Measurements from ENCODE around the gene TIAM2.

TIAM2 gene

DNA sequence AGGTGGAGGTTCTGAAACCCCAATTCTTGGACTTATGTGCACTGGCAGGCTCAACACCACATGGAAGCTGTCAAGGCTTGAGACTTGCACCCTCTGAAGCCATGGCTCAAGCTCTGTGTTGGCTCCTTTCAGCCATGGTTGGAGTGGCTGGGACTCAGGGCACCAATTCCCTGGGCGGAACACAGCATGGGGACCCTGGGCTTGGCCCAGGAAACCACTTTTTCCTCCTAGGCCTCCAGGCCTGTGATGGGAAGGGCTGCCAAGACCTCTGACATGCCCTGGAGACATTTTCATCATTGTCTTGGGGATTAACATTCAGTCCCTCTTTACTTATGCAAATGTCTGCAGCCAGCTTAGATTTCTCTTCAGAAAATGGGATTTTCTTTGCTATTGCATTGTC lies 242.5 kb downstream of the TIAM2 start:
- H3K4me3 ChIP-seq (ENCODE audit: low read length) = no peak overlapping the region
- no peak for TF ChIP-seq ZNF274 (IDR thresholded peaks at IDR 0.05; ENCODE audit: low read depth, low read length)

DNA sequence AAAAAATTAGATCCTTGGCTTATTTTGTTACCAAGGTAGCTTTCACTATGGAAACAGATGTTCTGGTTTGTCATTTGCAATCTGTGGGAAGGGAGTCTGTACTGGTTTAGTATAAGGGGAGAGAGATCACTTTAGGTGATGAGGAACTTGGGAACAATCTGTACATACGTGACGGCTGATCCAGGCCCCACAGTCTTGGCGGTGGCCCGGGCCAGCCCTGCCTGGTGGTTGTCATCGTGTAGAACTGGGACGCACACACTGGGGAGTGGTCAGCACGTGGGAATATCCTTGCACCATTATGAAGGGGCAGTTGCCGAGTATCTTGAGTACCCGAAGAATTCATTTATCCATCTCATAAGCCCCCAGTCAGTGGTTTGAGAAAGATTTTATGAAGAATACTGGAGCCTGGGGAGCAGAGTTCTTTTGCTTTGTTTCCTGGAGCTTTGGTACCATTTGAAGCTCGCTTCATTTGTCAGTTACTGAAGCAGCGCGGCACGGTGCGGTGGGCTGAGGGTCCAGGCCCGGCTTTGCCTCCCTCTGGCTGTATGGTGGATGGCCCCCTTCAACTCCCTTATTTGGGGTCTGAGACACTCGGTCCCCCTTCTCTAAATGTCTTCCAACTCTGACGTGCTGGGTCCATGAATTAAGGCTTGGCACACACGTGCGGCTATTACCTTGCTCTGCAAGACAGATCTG lies 245.9 kb downstream of the TIAM2 start:
- no peak overlapping the region for H3K4me3 ChIP-seq (ENCODE audit: low read length)
- TF ChIP-seq ZNF274 (IDR thresholded peaks at IDR 0.05; ENCODE audit: low read depth, low read length) = no peak

DNA sequence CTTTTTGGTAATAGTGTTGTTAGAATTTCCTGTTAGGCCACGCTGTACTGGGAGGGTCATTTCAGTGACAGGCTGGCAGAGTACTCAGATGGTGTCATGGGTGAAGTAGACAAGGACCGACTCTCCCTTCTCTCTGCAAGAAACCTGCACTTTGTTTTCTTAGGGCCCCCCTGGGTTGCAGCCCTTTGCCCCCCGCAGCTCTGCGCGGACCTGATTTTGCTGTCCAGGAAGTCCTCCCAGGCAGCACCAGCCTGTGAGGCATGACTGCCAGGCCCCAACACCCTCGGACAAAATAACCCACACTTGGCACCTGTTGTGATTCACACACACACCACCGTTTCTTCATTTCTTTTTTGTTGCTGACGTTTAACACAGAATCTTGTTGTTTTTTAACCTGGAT lies 246.9 kb downstream of the TIAM2 start:
- TF ChIP-seq ZNF274 (IDR thresholded peaks at IDR 0.05; ENCODE audit: low read depth, low read length) = no peak
- no peak overlapping the region for H3K4me3 ChIP-seq (ENCODE audit: low read length)

DNA sequence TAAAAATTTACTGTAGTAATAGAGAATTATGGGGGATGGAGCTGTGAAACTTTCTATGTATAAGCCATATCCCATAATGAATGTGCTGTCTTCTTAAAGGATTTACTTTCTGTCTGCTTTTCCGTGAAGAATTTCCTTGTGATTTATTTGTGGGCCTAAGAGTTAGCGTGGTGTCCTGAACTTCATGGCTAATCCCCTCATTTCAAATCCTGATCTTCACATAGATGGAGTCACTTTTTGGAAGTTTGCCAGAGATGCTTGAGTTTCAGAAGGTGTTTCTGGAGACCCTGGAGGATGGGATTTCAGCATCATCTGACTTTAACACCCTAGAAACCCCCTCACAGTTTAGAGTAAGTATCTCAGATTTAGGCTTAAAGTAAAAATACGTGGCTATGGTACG lies 249.3 kb downstream of the TIAM2 start:
- no peak overlapping the region for H3K4me3 ChIP-seq (ENCODE audit: low read length)
- no peak for TF ChIP-seq ZNF274 (IDR thresholded peaks at IDR 0.05; ENCODE audit: low read depth, low read length)

- no peak for TF ChIP-seq ZNF274 (IDR thresholded peaks at IDR 0.05; ENCODE audit: low read depth, low read length)
- H3K4me3 ChIP-seq (ENCODE audit: low read length) = no peak overlapping the region
Measured at GRCh38 chr6:155245193-155245592, 250.1 kb downstream of the TIAM2 start.

DNA sequence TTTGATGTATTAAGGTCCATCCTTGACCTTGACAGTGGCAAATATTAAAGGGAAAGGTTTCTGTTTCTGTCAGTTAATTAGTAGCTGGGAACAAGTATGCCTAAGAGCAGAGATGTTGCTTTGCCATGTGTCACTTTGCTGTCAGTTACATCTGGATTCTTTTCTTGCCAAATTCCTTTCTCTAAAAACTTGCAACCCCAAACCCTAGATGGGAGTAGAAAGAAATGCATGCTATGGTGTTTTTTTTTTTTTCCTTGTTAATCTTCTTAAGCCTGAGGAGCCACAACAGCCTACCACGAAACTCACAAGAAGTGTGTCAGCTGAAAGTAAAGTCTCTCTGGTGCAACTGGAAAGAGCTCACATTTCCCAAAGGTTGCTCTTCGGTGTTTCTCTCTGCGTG lies 250.7 kb downstream of the TIAM2 start:
- no peak overlapping the region for H3K4me3 ChIP-seq (ENCODE audit: low read length)
- TF ChIP-seq ZNF274 (IDR thresholded peaks at IDR 0.05; ENCODE audit: low read depth, low read length) = no peak

- TF ChIP-seq ZNF274 (IDR thresholded peaks at IDR 0.05; ENCODE audit: low read depth, low read length) = no peak
- H3K4me3 ChIP-seq (ENCODE audit: low read length) = no peak overlapping the region
Measured at GRCh38 chr6:155246825-155247224, 251.7 kb downstream of the TIAM2 start.

- no peak overlapping the region for H3K4me3 ChIP-seq (ENCODE audit: low read length)
- TF ChIP-seq ZNF274 (IDR thresholded peaks at IDR 0.05; ENCODE audit: low read depth, low read length) = no peak
Measured at GRCh38 chr6:155247618-155248007, 252.5 kb downstream of the TIAM2 start.

GRCh38 chr6:155248008-155249001 lies 253.2 kb downstream of the TIAM2 start:
- TF ChIP-seq ZNF274 (IDR thresholded peaks at IDR 0.05; ENCODE audit: low read depth, low read length) = no peak
- no peak overlapping the region for H3K4me3 ChIP-seq (ENCODE audit: low read length)

- H3K4me3 ChIP-seq (ENCODE audit: low read length) = no peak overlapping the region
- no peak for TF ChIP-seq ZNF274 (IDR thresholded peaks at IDR 0.05; ENCODE audit: low read depth, low read length)
Measured at GRCh38 chr6:155250701-155251381, 255.7 kb downstream of the TIAM2 start.

DNA sequence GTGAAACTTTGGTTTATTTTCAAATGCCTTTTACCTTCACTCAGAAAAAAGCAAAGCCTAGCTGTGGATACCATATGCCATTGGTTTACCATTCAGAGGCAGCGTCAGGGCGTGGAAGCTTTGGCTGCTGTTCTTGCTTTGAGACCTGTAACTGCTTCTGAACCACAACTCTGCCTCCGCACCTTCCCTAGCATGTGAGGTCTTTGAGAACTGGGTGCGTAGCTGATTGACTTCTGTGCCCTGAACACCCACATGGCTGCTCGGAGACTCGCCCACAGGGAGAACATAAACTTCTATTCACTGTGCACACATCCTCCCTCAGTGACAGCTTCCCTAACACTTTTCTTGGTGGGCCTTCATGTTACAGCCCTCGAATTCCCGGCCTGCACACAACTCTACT lies 257.5 kb downstream of the TIAM2 start:
- no peak overlapping the region for H3K4me3 ChIP-seq (ENCODE audit: low read length)
- TF ChIP-seq ZNF274 (IDR thresholded peaks at IDR 0.05; ENCODE audit: low read depth, low read length) = no peak

- TF ChIP-seq ZNF274 (IDR thresholded peaks at IDR 0.05; ENCODE audit: low read depth, low read length) = no peak
Measured at GRCh38 chr6:155253337-155253736, 258.2 kb downstream of the TIAM2 start.

GRCh38 chr6:155254139-155254538 lies 259.0 kb downstream of the TIAM2 start:
- no peak overlapping the region for H3K4me3 ChIP-seq (ENCODE audit: low read length)
- TF ChIP-seq ZNF274 (IDR thresholded peaks at IDR 0.05; ENCODE audit: low read depth, low read length) = no peak

More at GRCh38 chr6:155253337-155253736, 258.2 kb downstream of the TIAM2 start:
- no peak overlapping the region for H3K4me3 ChIP-seq (ENCODE audit: low read length)

DNA sequence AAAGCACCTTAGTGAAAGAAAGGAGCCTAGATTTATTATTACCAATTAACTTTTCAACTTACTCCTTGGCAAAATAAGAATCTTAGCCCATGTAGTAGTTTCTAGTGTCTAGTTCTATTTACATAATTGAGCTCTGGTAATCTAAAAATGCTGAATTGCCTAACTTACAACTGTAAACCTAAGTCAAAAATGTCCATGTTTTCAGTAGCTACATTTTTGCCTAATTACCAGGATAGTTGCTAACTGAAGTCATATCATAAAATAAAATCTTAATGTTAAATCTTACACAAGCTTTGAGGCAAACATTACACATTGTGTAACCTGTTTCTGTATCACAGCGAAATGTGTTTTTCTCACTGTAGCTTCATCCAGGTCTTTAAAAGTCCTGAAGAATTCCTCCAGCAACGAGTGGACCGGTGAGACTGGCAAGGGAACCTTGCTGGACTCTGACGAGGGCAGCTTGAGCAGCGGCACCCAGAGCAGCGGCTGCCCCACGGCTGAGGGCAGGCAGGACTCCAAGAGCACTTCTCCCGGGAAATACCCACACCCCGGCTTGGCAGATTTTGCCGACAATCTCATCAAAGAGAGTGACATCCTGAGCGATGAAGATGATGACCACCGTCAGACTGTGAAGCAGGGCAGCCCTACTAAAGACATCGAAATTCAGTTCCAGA lies 261.1 kb downstream of the TIAM2 start:
- H3K4me3 ChIP-seq (ENCODE audit: low read length) = no peak overlapping the region
- no peak for TF ChIP-seq ZNF274 (IDR thresholded peaks at IDR 0.05; ENCODE audit: low read depth, low read length)
